Cerebellar cortex (tissue), 1 donor: ENCODE measurements around the gene TMEM132C.
A peak's percentile ranks its signal among the peaks of the same experiment; 100 is the strongest.

ENCODE experiments used
- DNase-seq: peaks from one replicate; pipeline ENCODE4 v3.0.0-alpha.2; 2015; ENCODE audit warnings: low spot score

The TMEM132C gene

DNA sequence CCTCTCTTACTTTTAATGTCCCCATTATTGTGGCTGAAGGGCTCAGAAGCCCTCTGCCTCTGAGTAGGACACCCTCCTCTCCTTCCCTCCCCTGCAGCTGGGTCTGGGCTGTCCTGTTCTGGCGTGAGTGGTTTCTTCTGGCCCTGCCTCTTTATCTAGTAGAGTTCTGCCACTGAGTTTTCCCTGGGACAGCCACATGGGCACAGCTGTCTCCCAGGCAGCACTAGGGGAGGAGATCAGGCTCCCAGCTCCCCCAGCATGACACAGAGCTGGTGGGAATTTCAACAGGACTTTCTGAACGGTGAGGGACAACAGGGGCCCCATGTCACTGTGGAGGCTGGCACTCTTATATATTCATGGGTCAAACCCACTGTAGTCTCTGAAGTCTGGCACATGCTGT is 21.4 kb downstream of the TMEM132C start:
- no peak for DNase-seq

DNA sequence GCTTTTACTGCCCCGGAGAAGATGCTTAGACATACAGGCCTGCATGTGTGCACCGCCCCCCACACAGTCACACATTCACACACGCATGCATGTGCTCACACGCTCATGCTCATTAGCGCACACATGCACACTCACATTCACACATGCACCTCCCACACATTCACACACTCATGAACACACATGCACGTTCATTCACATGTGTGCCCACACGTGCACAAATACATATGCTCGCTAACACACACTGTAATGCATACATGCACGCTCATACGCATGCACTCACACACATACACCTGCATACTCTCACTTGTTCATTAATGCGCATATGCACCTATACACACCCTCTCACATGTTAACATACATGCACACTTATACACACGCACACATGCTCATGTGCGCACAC is 21.9 kb downstream of the TMEM132C start:
- no peak for DNase-seq

- DNase-seq, result no peak
Measured at GRCh38 chr12:128290938-128291337, 24.0 kb downstream of the TMEM132C start.

DNA sequence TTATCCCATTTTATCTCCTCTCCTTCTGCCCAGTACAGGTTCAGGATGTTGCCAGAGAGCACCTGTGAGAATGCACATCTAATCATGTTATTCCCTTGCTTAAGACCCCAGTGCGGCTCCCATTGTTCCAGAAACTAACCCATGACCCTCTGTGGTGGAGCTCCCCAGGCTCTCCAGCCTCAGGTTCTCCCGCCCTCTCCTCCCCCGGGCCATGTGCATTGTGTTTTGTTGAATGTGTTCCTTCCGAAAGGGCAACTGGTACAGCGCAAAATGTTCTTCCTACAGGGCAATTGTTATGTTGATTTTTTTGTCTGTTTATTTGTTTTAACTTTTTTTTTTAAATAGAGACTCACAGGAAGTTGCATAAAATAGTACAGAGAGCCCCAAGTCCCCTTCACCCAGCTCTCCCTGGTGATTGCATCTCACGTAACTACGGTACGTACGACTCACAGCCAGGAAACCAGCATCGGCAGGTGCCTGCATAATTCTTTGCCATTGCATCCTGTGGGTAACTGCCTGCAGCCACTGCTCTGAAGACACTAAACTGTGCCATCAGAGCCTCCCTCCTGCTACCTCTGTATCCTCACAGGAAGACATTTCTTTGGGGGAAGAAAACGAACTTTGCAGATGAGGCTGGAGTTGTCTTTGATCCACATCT is 31.2 kb downstream of the TMEM132C start:
- no peak for DNase-seq

DNA sequence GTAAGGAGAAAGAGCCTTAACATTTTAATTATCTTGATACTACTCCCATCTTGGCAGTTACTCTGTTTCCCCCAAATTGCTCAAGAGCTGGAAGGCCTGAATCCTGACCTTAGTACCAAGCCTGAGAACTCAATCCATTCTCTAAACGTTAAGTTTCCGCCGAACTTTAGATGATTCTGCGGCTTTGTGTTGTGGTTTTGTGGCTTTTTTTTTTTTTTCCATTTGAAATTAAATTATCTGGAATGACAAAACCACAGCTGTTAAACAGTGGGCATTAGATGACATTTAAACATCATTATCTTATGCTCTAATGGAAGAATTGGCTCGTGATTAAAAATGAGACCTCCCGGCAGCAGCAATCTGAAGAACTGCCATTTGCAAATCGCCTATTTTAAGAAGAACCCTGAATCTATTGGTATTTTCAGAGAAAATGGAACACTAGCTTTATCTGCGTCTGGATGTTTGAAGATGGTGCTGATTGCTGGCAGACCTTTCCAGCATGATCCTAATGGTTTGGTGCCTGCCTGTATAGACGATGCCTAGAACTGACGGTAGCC is 38.4 kb downstream of the TMEM132C start:
- DNase-seq, result no peak

GRCh38 chr12:128307791-128308190 is 40.8 kb downstream of the TMEM132C start:
- no peak for DNase-seq

GRCh38 chr12:128312661-128313060 is 45.7 kb downstream of the TMEM132C start:
- no peak for DNase-seq

DNA sequence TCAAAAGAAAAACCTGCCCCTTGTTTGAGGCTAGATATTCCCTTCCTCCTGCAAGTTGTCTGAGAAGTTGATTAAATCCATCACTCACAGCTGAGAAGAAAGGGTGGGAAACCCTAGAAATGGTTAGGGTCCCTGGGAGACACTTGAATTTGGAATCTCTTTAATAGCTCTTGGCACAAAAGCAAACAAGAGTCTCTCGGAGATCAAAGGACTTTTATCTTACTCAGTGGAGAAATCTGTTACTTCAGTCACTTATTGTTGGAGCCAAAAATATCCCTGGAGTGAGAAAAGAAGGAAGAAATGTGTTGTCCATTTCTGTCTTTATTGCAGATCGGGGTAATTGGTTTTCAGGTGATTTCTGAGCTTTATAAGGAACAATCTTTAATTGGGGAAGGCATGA is 47.0 kb downstream of the TMEM132C start:
- DNase-seq, result no peak

DNA sequence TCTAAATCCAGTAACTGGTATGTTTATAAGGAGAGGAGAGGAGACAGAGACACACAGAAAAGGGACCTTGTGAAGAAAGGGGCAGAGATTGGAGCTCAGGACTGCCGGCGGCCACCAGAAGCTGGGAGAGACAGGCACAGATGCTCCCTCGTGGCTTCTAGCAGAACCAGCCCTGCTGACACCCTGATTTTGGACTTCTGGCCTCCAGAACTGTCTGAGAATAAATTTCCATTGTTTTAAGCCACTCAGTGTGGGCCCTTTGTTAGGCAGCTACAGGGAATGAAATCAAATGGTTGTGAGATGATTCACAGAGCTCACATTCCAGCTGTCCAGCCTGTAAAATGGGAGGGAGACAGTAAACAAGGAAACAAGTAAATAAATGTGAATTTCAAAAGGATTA is 47.6 kb downstream of the TMEM132C start:
- no peak for DNase-seq

DNA sequence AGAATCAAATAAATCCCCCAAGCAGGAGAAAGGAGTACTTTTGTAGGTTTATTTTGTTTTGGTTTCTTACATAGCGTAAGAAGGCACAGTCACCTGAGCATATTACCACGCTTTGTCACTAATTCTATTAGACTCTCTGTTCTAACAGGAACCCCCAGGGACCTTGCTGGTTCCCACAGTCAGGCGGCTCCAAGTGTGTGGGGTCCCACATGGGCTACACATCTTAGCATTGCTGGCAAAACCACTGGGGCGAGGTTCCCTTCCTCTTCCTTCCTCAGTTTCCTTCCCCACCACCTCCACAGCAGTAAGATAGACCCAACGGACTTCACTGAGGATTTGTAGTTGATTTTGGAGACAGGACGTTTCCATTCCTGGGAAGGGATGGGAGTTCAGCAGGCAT is 49.1 kb downstream of the TMEM132C start:
- no peak for DNase-seq

- DNase-seq, result no peak
Measured at GRCh38 chr12:128316973-128317526, 50.1 kb downstream of the TMEM132C start.

DNA sequence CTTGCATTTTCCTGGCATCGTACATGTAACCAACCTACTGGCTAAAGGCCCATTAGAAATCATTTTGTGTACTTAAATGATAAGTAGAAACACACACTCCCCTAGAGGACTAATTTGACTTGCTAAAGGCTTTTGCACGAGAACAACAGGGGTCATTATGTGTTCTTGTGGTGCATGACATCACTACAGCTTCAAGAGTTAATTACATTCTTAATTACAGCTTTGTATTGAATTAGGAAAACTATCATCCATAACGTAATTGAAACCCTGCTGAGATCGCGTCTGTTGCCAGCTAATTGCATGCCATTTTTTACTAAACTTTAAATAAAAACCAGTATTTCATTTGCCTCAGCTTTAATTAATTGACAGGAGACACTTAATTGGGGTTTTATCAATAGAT is 51.4 kb downstream of the TMEM132C start:
- DNase-seq, result no peak

DNA sequence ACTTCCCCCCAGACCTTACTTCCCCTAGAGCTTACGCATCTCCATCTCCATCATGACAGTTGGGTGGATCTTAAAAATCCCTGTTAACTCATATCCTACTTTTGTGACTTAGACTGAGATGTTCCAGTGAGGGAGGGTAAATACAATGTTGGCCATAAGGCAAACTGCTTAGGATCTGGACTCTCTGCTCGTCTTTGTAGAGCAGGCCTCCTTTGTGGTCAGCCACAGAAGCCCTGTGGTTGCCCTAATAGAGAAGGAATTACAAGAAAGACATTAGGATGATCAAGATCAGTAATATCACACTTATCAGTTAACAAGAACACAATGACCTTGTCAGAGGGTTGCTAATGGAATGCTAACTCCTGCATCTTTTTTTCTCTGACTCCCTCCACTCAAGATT is 52.0 kb downstream of the TMEM132C start:
- no peak for DNase-seq

GRCh38 chr12:128322341-128322740 is 55.4 kb downstream of the TMEM132C start:
- peak; percentile 68 for DNase-seq

GRCh38 chr12:128323145-128323920 is 56.4 kb downstream of the TMEM132C start:
- peak; percentile 21 for DNase-seq

DNA sequence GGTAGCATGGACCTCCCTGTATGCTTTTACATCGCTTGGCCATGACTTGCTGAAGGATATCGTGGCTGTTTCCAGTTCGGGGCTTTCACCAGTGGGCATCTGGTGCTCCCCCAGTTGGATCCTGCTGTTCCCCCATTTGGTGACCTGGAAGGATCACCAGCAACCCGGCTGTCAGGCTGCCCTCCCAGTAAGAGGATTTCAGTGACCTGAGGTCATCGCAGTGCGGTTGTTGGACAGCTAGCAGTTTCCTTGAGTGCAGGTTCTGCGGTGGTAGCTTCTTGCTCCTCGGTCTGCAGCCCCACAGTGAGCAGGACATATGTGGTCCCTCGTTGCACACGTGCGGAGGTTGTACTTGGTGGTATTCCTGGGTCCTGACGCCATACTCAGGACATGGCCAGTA is 58.7 kb downstream of the TMEM132C start:
- no peak for DNase-seq

DNA sequence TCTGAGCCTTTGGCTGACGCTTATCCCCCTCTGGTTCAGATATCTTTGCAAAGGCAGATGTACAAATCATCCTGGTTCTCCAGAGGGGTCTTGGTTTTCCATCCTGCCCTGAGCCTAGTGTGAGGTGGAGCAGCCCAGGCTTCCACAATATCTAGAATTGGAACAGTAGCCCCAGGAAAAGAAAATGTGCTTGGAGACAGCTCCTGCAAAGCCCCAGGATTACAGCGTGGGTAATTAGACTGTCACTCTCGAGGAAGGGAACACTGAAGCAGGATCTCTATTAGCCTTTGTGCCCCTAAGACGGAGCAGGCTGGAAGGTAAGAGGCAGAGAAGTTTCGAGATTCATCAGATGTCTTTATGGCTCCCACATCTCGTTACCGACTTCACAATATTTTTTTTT is 59.4 kb downstream of the TMEM132C start:
- DNase-seq, result no peak

DNA sequence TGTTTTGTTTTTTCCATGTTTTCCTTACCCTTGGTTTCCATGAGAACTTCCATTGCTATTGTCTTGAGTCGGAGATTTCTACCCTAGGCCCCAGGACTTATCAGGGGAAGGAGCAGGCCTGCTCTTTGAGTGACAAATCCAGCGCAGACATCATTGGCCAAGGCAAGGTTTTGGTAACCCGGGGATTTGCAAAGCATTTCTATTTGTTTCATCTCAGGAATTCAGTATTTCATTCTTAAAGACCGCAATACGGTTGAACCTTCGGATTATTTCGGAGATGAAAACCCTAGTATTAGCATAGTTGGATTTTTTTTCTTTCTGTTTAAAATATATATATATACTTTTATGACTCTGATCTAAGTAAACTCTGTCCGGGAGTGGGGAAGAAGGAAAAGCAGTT is 62.0 kb downstream of the TMEM132C start:
- no peak for DNase-seq

DNA sequence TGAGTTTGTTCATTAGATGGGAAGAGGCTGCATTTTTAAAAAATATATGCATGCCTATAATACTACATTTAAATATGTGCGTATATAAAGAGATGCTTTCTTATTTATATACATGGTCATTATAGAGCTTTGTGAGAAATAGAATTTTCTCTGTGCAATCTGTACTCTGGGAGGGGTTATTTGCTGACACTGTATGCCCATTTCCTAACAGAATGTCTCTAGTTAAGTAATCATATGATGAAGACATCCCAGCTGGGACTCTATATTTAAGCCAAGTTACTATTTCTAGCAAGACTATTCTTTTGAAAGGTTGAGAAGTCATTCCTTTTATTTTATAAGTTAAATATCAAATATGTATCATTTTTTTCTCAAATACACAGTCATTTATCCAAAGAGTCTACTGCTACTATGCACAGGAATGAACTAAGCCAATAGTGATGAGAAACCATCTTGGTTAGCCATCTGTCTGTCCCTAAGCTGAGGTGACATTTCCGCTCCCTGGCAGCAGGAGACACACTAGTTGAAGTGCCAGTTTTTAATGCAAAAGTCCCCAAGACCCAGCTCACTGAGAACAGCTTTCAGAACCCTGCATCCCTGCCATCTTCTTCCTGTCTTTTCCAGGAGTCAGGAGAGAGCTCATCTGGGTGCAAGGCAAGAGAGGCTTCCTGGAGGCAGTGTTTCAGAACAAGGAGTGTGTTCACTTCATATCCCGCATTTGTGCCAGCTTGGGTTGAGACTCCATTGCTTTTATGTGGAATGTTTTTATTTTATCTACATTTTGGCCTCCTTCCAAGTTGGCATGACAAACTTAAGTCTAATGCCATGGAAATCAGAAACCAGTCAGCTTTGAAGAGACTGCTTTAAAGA is 69.5 kb downstream of the TMEM132C start:
- peak; percentile 76 for DNase-seq

GRCh38 chr12:128337071-128337345 is 70.0 kb downstream of the TMEM132C start:
- DNase-seq, result no peak

DNA sequence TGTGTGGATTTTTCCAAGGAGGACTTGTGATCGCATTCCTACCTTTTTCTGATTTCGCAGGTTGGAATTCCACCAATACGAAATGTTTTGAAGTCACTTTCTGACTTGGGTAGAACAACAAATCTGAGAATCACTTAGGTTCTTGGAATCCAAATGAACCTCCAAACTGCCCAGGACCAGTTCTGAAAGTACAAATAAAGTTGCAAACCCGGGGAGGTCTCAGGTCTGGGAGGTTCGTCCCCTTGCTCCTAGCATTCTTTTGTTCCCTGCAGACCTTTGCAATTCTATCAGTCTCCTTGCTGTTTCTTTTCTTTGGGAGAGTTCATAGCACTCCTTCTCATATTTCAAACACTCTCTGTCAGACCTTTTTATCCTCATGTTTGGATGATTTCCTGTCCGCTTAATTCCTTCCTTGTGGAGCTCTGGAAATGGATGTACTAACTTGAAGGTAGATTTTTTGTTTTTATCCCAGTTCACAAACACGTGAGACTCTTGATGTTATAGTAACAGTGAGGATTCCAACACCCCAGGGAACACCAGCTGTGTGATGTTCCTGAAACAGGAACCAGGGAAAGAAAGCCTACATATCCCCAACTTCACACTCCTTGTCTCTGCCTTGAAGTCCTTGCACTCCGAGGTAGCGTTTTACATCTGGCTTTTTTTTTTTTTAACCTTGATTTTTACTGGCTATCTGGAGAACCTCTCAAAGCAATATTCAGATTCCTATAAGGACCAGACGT is 70.6 kb downstream of the TMEM132C start:
- DNase-seq, result no peak
